GM19452 (cell line): ENCODE results near the gene CTDSPL2.
A peak's percentile ranks its signal among the peaks of the same experiment; 100 is the strongest.
"Not testable (repeated sequence)": the region's sequence is repeated elsewhere in the genome, so short reads cannot be mapped to it uniquely, and the experiment has no call there.

Experiments used
- ATAC-seq: cut with Tn5 transposase; IDR thresholded peaks from one replicate; pipeline ENCODE4 v1.9.1; 2021; ENCODE audit not compliant: unreplicated experiment

Gene CTDSPL2

DNA sequence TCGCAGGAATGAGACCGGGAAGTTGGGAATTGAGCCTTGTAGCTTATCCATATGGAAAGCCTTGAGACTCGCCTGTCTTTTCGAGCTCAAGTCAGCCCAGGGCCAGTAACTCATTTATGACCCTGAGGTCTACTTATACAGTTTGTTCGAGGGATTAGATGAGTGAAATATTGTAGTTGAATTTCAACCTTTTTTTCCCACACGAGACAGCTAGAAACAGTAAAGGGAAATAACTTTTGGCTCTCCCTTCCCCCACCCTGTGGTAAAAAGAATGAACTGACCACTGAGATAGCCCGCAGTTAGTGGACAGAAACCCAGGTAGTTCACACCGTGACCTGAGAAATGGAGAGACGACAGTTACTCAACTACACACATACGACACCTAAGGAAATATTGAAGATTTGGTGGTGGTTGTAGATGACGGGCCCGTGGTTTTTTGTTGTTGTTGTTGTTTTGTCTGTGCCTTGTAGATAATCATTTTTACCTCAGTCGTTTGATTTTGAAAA, 110.4 kb downstream of the CTDSPL2 start:
- ATAC-seq: no peak

- no peak for ATAC-seq
Observed at GRCh38 chr15:44541282-44541958, 114.0 kb downstream of the CTDSPL2 start.

GRCh38 chr15:44542596-44542995, 115.2 kb downstream of the CTDSPL2 start:
- no peak for ATAC-seq

- ATAC-seq: not testable (repeated sequence)
Observed at GRCh38 chr15:44544745-44545144, 117.3 kb downstream of the CTDSPL2 start.

GRCh38 chr15:44545913-44546802, 118.7 kb downstream of the CTDSPL2 start:
- peak; percentile 78 for ATAC-seq

GRCh38 chr15:44549152-44549551, 121.7 kb downstream of the CTDSPL2 start:
- not testable (repeated sequence) for ATAC-seq

DNA sequence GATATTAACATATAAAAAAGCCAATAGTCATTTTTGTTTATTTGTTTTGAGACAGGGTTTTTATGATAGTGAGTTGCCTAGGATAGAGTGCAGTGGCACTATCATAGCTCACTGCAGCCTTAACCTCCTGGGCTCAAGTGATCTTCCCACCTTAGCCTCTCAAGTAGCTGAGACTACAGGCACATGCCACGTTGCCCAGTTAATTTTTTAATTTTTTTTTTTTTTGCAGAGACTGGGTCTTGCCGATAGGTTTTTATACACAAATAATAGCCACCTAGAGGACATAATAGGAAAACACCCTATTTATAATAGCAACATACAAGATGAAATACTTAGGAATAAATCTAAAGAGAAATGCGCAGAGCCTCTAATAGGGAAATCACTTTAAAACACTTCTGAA, 122.8 kb downstream of the CTDSPL2 start:
- no peak for ATAC-seq

DNA sequence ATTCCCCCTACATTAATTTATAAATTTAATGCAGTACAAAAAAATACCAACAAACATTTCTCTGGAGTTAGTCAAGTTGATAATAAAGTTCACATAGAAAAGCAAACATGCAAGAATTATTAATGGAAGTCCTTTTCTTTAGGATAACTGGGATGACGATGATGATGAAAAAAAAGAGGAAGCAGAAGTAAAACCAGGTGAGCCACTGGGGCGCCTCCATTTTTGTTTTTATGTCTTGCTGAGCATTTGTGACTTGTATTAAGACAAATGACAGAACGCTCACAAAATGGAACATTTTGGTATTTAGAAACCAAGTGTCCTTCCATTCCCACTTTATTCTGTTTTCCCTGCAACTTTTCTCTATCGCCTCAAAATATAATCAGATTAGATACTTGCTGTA, 123.3 kb downstream of the CTDSPL2 start:
- ATAC-seq: no peak

DNA sequence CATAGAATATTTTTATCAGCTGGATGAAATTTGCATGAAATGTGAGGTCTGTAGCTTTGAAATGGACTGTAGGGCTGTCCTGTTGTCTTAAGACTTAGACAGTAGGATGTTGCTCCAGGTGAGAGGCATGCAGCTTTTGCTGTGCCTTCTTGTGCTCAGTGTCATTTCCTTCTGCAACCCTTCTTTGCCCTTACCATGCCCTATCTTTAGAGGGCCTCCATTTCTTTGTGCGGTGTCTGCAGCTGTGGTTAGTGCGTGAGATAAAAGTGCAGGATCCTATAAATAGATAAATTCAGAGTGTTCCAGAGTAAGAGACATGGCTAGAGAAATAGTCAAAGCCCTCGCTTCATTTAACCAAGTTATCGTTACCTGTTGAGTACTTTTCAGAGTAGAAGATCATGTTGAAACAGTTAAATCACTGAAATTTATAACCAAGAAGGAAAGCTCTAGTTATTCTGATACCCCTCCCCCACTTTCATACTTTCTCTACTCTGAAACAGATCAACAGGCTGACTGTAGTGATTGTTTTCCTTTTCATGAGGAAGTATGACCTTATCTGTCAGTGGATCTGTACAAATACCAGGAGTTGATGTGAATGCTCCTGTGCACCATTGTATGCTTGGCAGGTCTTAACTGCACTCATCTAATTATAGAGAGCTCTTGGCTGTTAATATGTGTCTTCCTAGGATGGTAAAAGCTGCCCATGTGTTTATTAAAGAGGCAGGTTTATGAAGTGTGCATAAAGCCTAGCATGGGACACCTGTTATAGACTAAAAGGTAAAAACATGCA, 127.7 kb downstream of the CTDSPL2 start:
- ATAC-seq: no peak

DNA sequence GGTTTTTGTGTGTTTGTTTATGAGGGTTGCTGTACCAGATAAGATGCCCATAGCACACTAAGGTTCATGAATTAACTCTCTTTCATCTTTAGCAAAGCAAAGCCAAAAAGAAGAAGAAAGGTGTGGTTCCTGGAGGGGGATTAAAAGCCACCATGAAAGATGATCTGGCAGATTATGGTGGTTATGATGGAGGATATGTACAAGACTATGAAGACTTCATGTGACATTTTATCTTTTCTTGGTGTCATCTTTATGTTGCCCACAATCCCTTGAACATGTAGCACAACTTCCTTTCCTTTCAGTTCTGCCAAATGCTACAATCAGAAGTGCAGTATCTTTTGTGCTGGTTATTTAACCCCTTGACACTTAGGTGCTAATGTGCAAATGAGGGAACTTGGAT, 133.5 kb downstream of the CTDSPL2 start:
- not testable (repeated sequence) for ATAC-seq

DNA sequence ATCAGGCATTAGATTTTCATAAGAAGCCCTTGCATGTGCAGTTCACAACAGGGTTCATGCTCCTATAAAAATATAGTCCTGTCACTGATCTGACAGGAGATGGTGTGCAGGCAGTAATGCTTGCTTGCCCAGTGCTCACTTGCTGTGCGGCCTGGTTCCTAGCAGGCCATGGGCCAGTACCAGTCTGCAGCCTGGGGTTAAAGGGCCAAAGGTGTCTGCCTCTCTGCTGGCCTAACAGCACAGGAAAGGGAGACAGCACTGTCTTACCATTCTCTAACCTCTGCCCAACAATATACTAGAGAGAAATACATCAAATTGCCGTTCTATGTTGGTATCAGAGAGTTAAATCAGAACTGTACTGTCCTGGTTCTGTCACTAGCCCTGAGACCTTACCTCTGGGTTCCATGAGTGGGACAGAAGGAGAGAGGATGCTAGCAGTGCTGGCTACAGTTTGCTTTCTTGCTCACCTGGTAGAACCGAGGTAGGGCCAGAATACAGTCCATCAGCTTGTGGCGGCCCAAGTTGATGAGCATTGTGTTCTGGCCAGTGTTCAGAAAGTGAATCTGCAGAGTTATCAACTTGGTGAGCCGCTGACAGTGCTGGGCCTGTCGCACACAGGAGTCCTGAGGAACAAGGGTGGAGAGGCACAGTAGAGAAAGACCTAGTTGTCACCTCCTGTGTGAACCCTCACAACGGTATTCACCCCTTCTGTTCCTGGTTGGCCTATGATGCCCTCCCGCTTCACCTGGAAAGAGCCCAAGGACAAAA, 138.1 kb downstream of the CTDSPL2 start:
- ATAC-seq: no peak

DNA sequence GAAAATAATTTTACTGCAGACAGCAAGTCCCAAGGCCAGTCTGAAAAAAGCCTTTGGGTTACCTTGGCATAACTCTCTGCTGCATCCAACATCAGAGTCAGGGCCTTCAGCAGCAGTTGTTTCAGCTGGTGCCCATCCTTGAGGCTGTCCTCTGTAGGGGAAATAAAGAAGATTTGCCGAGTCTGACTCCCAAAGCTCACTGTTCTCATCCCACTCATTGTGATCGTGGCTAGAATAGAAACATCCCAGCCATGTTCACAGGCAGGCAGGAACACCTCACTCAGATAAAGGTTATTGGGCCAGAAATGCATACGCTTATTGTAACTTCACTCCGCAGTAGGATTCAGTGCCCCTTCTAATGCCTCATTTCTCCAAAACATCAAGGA, 138.7 kb downstream of the CTDSPL2 start:
- no peak for ATAC-seq

DNA sequence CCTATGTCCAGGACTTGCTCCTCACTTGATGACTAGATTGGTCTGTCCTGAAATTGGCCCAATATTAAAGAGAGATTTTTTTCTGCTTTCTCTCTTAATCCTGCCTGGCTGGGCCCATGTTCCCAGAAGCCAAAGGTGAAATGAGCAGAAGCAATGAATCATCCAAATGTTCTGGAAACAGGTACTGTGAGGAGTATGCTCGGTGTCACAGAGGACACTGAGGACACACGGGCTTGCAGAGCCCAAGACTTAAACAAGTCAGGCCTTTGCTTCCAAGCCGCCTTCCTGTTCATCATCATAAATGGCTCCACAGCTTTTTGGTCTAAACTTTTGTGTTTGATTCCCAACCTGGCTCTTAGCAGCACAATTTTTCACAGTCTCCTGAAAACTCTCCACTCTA, 140.9 kb downstream of the CTDSPL2 start:
- no peak for ATAC-seq

GRCh38 chr15:44569316-44569715, 141.9 kb downstream of the CTDSPL2 start:
- no peak for ATAC-seq

DNA sequence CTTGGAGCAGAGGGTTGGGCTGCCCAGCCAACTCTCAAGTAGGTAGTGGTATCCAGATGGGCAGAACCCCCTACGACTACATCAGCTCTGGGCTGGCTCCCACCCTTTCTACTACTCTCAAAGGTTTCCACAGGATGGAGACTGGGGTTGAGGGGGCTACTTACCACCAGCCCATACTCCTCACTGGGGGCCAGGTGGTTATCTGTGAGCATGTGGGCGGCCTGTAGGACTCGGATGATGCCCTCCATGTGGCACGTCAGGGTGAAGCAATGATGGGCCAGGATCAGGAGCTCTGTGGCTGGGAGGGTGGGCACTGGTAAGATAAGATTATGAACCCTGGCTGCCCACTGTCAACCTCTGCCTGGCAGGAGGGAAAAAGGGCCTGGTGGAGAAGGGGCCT, 142.9 kb downstream of the CTDSPL2 start:
- no peak for ATAC-seq

- no peak for ATAC-seq
Observed at GRCh38 chr15:44573386-44573785, 146.0 kb downstream of the CTDSPL2 start.

DNA sequence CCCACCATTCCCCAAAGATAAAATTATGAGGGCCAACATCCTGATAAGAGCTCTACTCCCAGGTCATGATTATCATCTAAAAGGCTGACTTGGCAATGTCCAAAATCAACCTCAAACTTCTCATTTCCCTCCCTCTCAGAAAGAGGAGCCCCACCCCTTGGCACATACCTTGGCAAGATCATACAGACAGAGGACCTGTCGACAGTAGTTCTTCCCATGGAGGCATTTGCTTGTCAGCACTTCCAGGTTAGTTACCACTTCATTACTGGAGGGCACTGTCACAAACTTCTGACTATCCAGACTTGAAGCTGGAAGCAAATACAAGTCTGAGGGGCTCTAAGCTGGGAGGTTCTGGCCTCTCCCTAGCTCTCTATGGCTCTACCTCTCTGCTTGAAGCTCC, 147.3 kb downstream of the CTDSPL2 start:
- ATAC-seq: no peak
